Activated CD8-positive, alpha-beta T cell treated with anti-CD3 and anti-CD28 coated beads for 36 hours (primary cell): ENCODE measurements around the gene EPS15. TPM values are rescaled to one million over a fixed set of nuclear protein-coding genes. Genes with fewer than 3 reads are reported as not detected.

Experiments
- ATAC-seq: fragments of 200-7000 bp; cut with Tn5 transposase; one replicate; pipeline ENCODE4 v1.10.0; 2021; ENCODE audit warnings: mild to moderate bottlenecking, moderate library complexity
- CTCF ChIA-PET: fragments of 350-600 bp; sonication (Branson Sonifier 250); formaldehyde crosslinking; loops from one replicate; lab custom pipeline; 2021; ENCODE audit warnings: antibody characterized with exemption; lab: Charles Lee
- POLR2A ChIA-PET: fragments of 350-600 bp; sonication (Branson Sonifier 250); formaldehyde crosslinking; loops from one replicate; lab custom pipeline; 2021; ENCODE audit warnings: antibody characterized with exemption; lab: Charles Lee
- DNase-seq: peaks from one replicate; pipeline ENCODE4 v3.0.0-alpha.2; 2020
- H3K27ac Mint-ChIP-seq: one replicate; pipeline ENCODE4 v1.8.0; 2021; ENCODE audit warnings: mild to moderate bottlenecking, mixed read lengths
- H3K27me3 Mint-ChIP-seq: one replicate; pipeline ENCODE4 v1.8.0; 2021; ENCODE audit warnings: mixed read lengths
- H3K36me3 Mint-ChIP-seq: one replicate; pipeline ENCODE4 v1.8.0; 2021; ENCODE audit warnings: low read depth, mixed read lengths
- H3K4me1 Mint-ChIP-seq: one replicate; pipeline ENCODE4 v1.8.0; 2021; ENCODE audit warnings: low read depth, mixed read lengths
- H3K4me3 Mint-ChIP-seq: one replicate; pipeline ENCODE4 v1.8.0; 2021; ENCODE audit warnings: mild to moderate bottlenecking, moderate library complexity, mixed read lengths
- H3K9me3 Mint-ChIP-seq: one replicate; pipeline ENCODE4 v1.8.0; 2021; ENCODE audit warnings: mixed read lengths
- CTCF ChIP-seq: fragments of 200-600 bp; IDR thresholded peaks from one replicate; pipeline ENCODE4 v1.8.0; 2022; ENCODE audit warnings: antibody characterized with exemption, mild to moderate bottlenecking
- intact Hi-C: fragments of 100-400 bp; cut with micrococcal nuclease; formaldehyde crosslinking; loops from one replicate; pipeline ENCODE4 v1.10.0; 2022
- total RNA-seq, 2 experiments: library from RNA; stranded (reverse); gene quantifications; one replicate each; pipeline ENCODE4 v1.2.3, GENCODE V29; 2021

The EPS15 gene
- total RNA-seq, 2 experiments from 2014 or later, result 56.6 to 63.6 TPM

GRCh38 chr1:51349862-51350261, 169.2 kb downstream of the EPS15 start:
- intact Hi-C loops, result no loop called here
- ChIA-PET POLR2A (no interaction called here), CTCF (no interaction called here)
- Mint-ChIP-seq H3K36me3 (peaks cover under 1% of the 10 kb centered on the region), H3K4me1 (no peaks in the 10 kb centered on the region), H3K4me3 (no peak overlapping the region), H3K9me3 (no peaks in the 10 kb centered on the region), H3K27ac (no peak overlapping the region), H3K27me3 (peaks cover 7% of the 10 kb centered on the region)
- DNase-seq (no peak), ATAC-seq (no peak)
- no peak for TF ChIP-seq CTCF

GRCh38 chr1:51348147-51348527, 170.9 kb downstream of the EPS15 start:
- Mint-ChIP-seq H3K36me3 (no peaks in the 10 kb centered on the region), H3K4me1 (peaks cover 2% of the 10 kb centered on the region), H3K4me3 (no peak overlapping the region), H3K9me3 (no peaks in the 10 kb centered on the region), H3K27ac (no peak overlapping the region), H3K27me3 (peaks cover 19% of the 10 kb centered on the region)
- DNase-seq (no peak), ATAC-seq (no peak)
- ChIA-PET CTCF (no interaction called here), POLR2A (no interaction called here)
- intact Hi-C loops, result no loop called here
- no peak for TF ChIP-seq CTCF

- DNase-seq (no peak), ATAC-seq (no peak)
- intact Hi-C loops, result no loop called here
- no peak overlapping the region for H3K27ac Mint-ChIP-seq
- ChIA-PET POLR2A (interaction anchor here (0.7 kb wide), 1 partner anchor 10 kb away, joined by 3 read pairs; no protein-coding TSS in a partner anchor), CTCF (interaction anchor here (1.0 kb wide), 1 partner anchor 16 kb away, joined by 3 read pairs; no protein-coding TSS in a partner anchor)
- TF ChIP-seq CTCF, result no peak
- H3K4me1 Mint-ChIP-seq, result peaks cover 2% of the 10 kb centered on the region
- peaks cover 24% of the 10 kb centered on the region for H3K27me3 Mint-ChIP-seq
- H3K36me3 Mint-ChIP-seq, result no peaks in the 10 kb centered on the region
- no peaks in the 10 kb centered on the region for H3K9me3 Mint-ChIP-seq
- H3K4me3 Mint-ChIP-seq, result no peak overlapping the region
Observed at GRCh38 chr1:51347398-51348146, 171.5 kb downstream of the EPS15 start.

GRCh38 chr1:51346086-51346942, 172.8 kb downstream of the EPS15 start:
- DNase-seq, result no peak
- H3K27ac Mint-ChIP-seq, result no peak overlapping the region

More at GRCh38 chr1:51346086-51346942, 172.8 kb downstream of the EPS15 start:
- Mint-ChIP-seq H3K4me3 (no peak overlapping the region), H3K4me1 (peaks cover 2% of the 10 kb centered on the region), H3K27me3 (peaks cover 31% of the 10 kb centered on the region), H3K9me3 (no peaks in the 10 kb centered on the region), H3K36me3 (no peaks in the 10 kb centered on the region)
- intact Hi-C loops, result no loop called here
- no peak for ATAC-seq
- ChIA-PET CTCF (interaction anchor here (1.0 kb wide), 1 partner anchor 15 kb away, joined by 3 read pairs; no protein-coding TSS in a partner anchor), POLR2A (no interaction called here)
- TF ChIP-seq CTCF, result no peak
